HG02885 (cell line): ENCODE measurements around the gene OR10G4.
"Not testable (repeated sequence)": the region's sequence is repeated elsewhere in the genome, so short reads cannot be mapped to it uniquely, and the experiment has no call there.

Experiments used
- ATAC-seq: cut with Tn5 transposase; IDR thresholded peaks from one replicate; pipeline ENCODE4 v1.9.1; 2021; ENCODE audit warnings: mild to moderate bottlenecking; ENCODE audit not compliant: unreplicated experiment, poor library complexity

OR10G4 gene

GRCh38 chr11:124012697-124013096, at the start of gene OR10G4:
TSS of gene OR10G4 (plus strand) at chr11:124012997. CDS start at chr11:124015575, 2,578 bp downstream.
- ATAC-seq: no peak

- no peak for ATAC-seq
Measured at GRCh38 chr11:123973816-123974215, 39.0 kb upstream of the OR10G4 start.

- ATAC-seq: no peak
Measured at GRCh38 chr11:123976770-123977560, 35.8 kb upstream of the OR10G4 start.

- no peak for ATAC-seq
Measured at GRCh38 chr11:123977731-123978347, 35.0 kb upstream of the OR10G4 start, which contains the start of gene OR10S1. TSS of gene OR10S1 (minus strand) at chr11:123977781. CDS start at chr11:123977664, 117 bp downstream.

- ATAC-seq: no peak
Measured at GRCh38 chr11:123979311-123979710, 33.5 kb upstream of the OR10G4 start.

- no peak for ATAC-seq
Measured at GRCh38 chr11:123995119-123995518, 17.7 kb upstream of the OR10G4 start, which contains the start of gene OR10G6. TSS of gene OR10G6 (minus strand) at chr11:123995161. CDS start at chr11:123995161, 0 bp downstream.

- not testable (repeated sequence) for ATAC-seq
Measured at GRCh38 chr11:124015837-124016236, 3.0 kb downstream of the OR10G4 start.

GRCh38 chr11:124026498-124026897, 13.7 kb downstream of the OR10G4 start, which contains the start of gene OR10G8:
TSS of gene OR10G8 (plus strand) at chr11:124026798. CDS start at chr11:124029623, 2,825 bp downstream.
- no peak for ATAC-seq

GRCh38 chr11:124036666-124037065, 23.9 kb downstream of the OR10G4 start:
- ATAC-seq: no peak

GRCh38 chr11:124039557-124039956, 26.8 kb downstream of the OR10G4 start:
- ATAC-seq: no peak

- no peak for ATAC-seq
Measured at GRCh38 chr11:124041254-124041653, 28.5 kb downstream of the OR10G4 start, which contains the start of gene OR10G7. TSS of gene OR10G7 (minus strand) at chr11:124041325. CDS start at chr11:124039001, 2,324 bp downstream.

GRCh38 chr11:124043420-124043819, 30.6 kb downstream of the OR10G4 start:
- ATAC-seq: no peak

- no peak for ATAC-seq
Measured at GRCh38 chr11:124050748-124051147, 38.0 kb downstream of the OR10G4 start.

GRCh38 chr11:124052966-124053365, 40.2 kb downstream of the OR10G4 start:
- ATAC-seq: no peak
